Activated naive CD4-positive, alpha-beta T cell treated with anti-CD3 and anti-CD28 coated beads for 36 hours (primary cell): ENCODE data around the gene AMBRA1. TPM values are rescaled to one million over a fixed set of nuclear protein-coding genes. Genes with fewer than 3 reads are reported as not detected.

ENCODE experiments used
- CTCF ChIA-PET: fragments of 350-600 bp; sonication (Branson Sonifier 250); formaldehyde crosslinking; loops from one replicate; lab custom pipeline; 2021; ENCODE audit warnings: antibody characterized with exemption; lab: Charles Lee
- DNase-seq: peaks from one replicate; pipeline ENCODE4 v3.0.0-alpha.2; 2020
- H3K27ac Mint-ChIP-seq: one replicate; pipeline ENCODE4 v1.8.0; 2021; ENCODE audit warnings: mild to moderate bottlenecking, mixed read lengths
- H3K27me3 Mint-ChIP-seq: one replicate; pipeline ENCODE4 v1.8.0; 2021; ENCODE audit warnings: low read depth, mixed read lengths
- H3K36me3 Mint-ChIP-seq: one replicate; pipeline ENCODE4 v1.8.0; 2021; ENCODE audit warnings: low read depth, mixed read lengths
- H3K4me1 Mint-ChIP-seq: one replicate; pipeline ENCODE4 v1.8.0; 2021; ENCODE audit warnings: low read depth, mixed read lengths
- H3K4me3 Mint-ChIP-seq: one replicate; pipeline ENCODE4 v1.8.0; 2021; ENCODE audit warnings: mild to moderate bottlenecking, moderate library complexity, mixed read lengths
- H3K9me3 Mint-ChIP-seq: one replicate; pipeline ENCODE4 v1.8.0; 2021; ENCODE audit warnings: mixed read lengths
- intact Hi-C: fragments of 100-400 bp; cut with micrococcal nuclease; formaldehyde crosslinking; loops from one replicate; pipeline ENCODE4 v1.15.1; 2023
- total RNA-seq, 2 experiments: library from RNA; stranded (reverse); gene quantifications; one replicate each; pipeline ENCODE4 v1.2.3, GENCODE V29; 2021

The AMBRA1 gene
- total RNA-seq, 2 experiments from 2014 or later = 19.0 to 23.1 TPM

- H3K27me3 Mint-ChIP-seq = peaks cover 49% of the 10 kb centered on the region
- peak within 1 kb of the TSS; percentile 66 for H3K4me3 Mint-ChIP-seq
- H3K36me3 Mint-ChIP-seq = peaks cover 3% of the 10 kb centered on the region
- H3K9me3 Mint-ChIP-seq = no peaks in the 10 kb centered on the region
- no peak for DNase-seq
- peaks cover 25% of the 10 kb centered on the region for H3K4me1 Mint-ChIP-seq
- intact Hi-C loops = loop anchor here (1.0 kb wide), 1 partner anchor 11 kb away; no protein-coding TSS in a partner anchor
- CTCF ChIA-PET = interaction anchor here (0.6 to 1.9 kb wide), 6 partner anchors 9 to 242 kb away, joined by 3 to 4 read pairs (median 3); no protein-coding TSS in a partner anchor
- no peak within 1 kb of the TSS for H3K27ac Mint-ChIP-seq
Measured at GRCh38 chr11:46391578-46392420, 202.0 kb downstream of the AMBRA1 start, which contains the start of gene CHRM4. Gene CHRM4, minus strand, starts transcription at chr11:46391776. Its CDS starts 5,219 bp downstream, at chr11:46386557.

GRCh38 chr11:46391186-46391577 is 202.6 kb downstream of the AMBRA1 start:
- no peak overlapping the region for H3K4me3 Mint-ChIP-seq
- peaks cover 55% of the 10 kb centered on the region for H3K27me3 Mint-ChIP-seq
- no peaks in the 10 kb centered on the region for H3K9me3 Mint-ChIP-seq
- intact Hi-C loops = no loop called here
- no peak overlapping the region for H3K27ac Mint-ChIP-seq
- peaks cover 25% of the 10 kb centered on the region for H3K4me1 Mint-ChIP-seq
- DNase-seq = no peak
- CTCF ChIA-PET = interaction anchor here (1.0 to 1.9 kb wide), 2 partner anchors 47 to 127 kb away, joined by 4 read pairs; no protein-coding TSS in a partner anchor
- H3K36me3 Mint-ChIP-seq = no peaks in the 10 kb centered on the region

GRCh38 chr11:46390331-46391171 is 203.3 kb downstream of the AMBRA1 start:
- intact Hi-C loops = no loop called here
- peaks cover 58% of the 10 kb centered on the region for H3K27me3 Mint-ChIP-seq

GRCh38 chr11:46389450-46390330 is 204.1 kb downstream of the AMBRA1 start:
- peaks cover 58% of the 10 kb centered on the region for H3K27me3 Mint-ChIP-seq
- no peak overlapping the region for H3K27ac Mint-ChIP-seq

More at GRCh38 chr11:46390331-46391171, 203.3 kb downstream of the AMBRA1 start:
- peak overlapping the region; percentile 6 for H3K4me3 Mint-ChIP-seq
- peaks cover 25% of the 10 kb centered on the region for H3K4me1 Mint-ChIP-seq
- no peaks in the 10 kb centered on the region for H3K36me3 Mint-ChIP-seq
- no peaks in the 10 kb centered on the region for H3K9me3 Mint-ChIP-seq
- CTCF ChIA-PET = interaction anchor here (0.6 to 4.0 kb wide), 12 partner anchors 8 to 227 kb away, joined by 3 to 19 read pairs (median 6); partner anchors contain the start of genes ATG13, DGKZ and HARBI1
- DNase-seq = no peak
- no peak overlapping the region for H3K27ac Mint-ChIP-seq

GRCh38 chr11:46388619-46389449 is 205.0 kb downstream of the AMBRA1 start:
- CTCF ChIA-PET = interaction anchor here (0.6 to 4.0 kb wide), 35 partner anchors 10 to 318 kb away, joined by 3 to 19 read pairs (median 5); partner anchors contain the start of genes ATG13, DGKZ and HARBI1
- H3K4me3 Mint-ChIP-seq = no peak overlapping the region
- DNase-seq = no peak

More at GRCh38 chr11:46389450-46390330, 204.1 kb downstream of the AMBRA1 start:
- Mint-ChIP-seq H3K4me3 (peak overlapping the region; percentile 21), H3K4me1 (peaks cover 25% of the 10 kb centered on the region), H3K9me3 (no peaks in the 10 kb centered on the region), H3K36me3 (no peaks in the 10 kb centered on the region)
- DNase-seq = peak; percentile 72
- intact Hi-C loops = loop anchor here (1.0 to 5.0 kb wide), 4 partner anchors 140 to 283 kb away; partner anchors contain the start of genes ATG13 and HARBI1
- CTCF ChIA-PET = interaction anchor here (0.6 to 4.0 kb wide), 26 partner anchors 9 to 317 kb away, joined by 3 to 19 read pairs (median 5); partner anchors contain the start of genes ATG13, DGKZ and HARBI1

GRCh38 chr11:46387919-46388618 is 205.8 kb downstream of the AMBRA1 start:
- intact Hi-C loops = loop anchor here (5.0 kb wide), 1 partner anchor 284 kb away; no protein-coding TSS in a partner anchor
- Mint-ChIP-seq H3K27me3 (peaks cover 55% of the 10 kb centered on the region), H3K4me1 (peaks cover 23% of the 10 kb centered on the region), H3K9me3 (no peaks in the 10 kb centered on the region), H3K27ac (no peak overlapping the region), H3K36me3 (no peaks in the 10 kb centered on the region), H3K4me3 (no peak overlapping the region)
- CTCF ChIA-PET = interaction anchor here (0.8 to 4.0 kb wide), 29 partner anchors 9 to 319 kb away, joined by 3 to 19 read pairs (median 5); partner anchors contain the start of genes ATG13 and HARBI1
- no peak for DNase-seq

More at GRCh38 chr11:46388619-46389449, 205.0 kb downstream of the AMBRA1 start:
- intact Hi-C loops = loop anchor here (1.0 to 5.0 kb wide), 4 partner anchors 140 to 283 kb away; partner anchors contain the start of genes ATG13 and HARBI1
- Mint-ChIP-seq H3K27me3 (peaks cover 58% of the 10 kb centered on the region), H3K9me3 (no peaks in the 10 kb centered on the region), H3K27ac (no peak overlapping the region), H3K4me1 (peaks cover 25% of the 10 kb centered on the region), H3K36me3 (no peaks in the 10 kb centered on the region)

- no peaks in the 10 kb centered on the region for H3K9me3 Mint-ChIP-seq
- no peak overlapping the region for H3K27ac Mint-ChIP-seq
- CTCF ChIA-PET = interaction anchor here (1.0 to 4.0 kb wide), 7 partner anchors 11 to 231 kb away, joined by 4 to 19 read pairs (median 7); partner anchors contain the start of genes ATG13 and HARBI1
- peaks cover 18% of the 10 kb centered on the region for H3K4me1 Mint-ChIP-seq
- no peak for DNase-seq
- H3K4me3 Mint-ChIP-seq = no peak overlapping the region
- peaks cover 49% of the 10 kb centered on the region for H3K27me3 Mint-ChIP-seq
- intact Hi-C loops = loop anchor here (5.0 kb wide), 1 partner anchor 285 kb away; no protein-coding TSS in a partner anchor
- H3K36me3 Mint-ChIP-seq = no peaks in the 10 kb centered on the region
Measured at GRCh38 chr11:46387456-46387855, 206.4 kb downstream of the AMBRA1 start.

- Mint-ChIP-seq H3K9me3 (no peaks in the 10 kb centered on the region), H3K27ac (no peak overlapping the region), H3K4me3 (no peak overlapping the region), H3K4me1 (peaks cover 23% of the 10 kb centered on the region), H3K27me3 (peaks cover 53% of the 10 kb centered on the region), H3K36me3 (no peaks in the 10 kb centered on the region)
- intact Hi-C loops = loop anchor here (5.0 kb wide), 1 partner anchor 286 kb away; no protein-coding TSS in a partner anchor
- DNase-seq = no peak
- CTCF ChIA-PET = interaction anchor here (1.0 to 4.0 kb wide), 3 partner anchors 11 to 18 kb away, joined by 4 to 19 read pairs (median 5); no protein-coding TSS in a partner anchor
Measured at GRCh38 chr11:46386674-46387073, 207.1 kb downstream of the AMBRA1 start.

- no peak overlapping the region for H3K4me3 Mint-ChIP-seq
- H3K36me3 Mint-ChIP-seq = no peaks in the 10 kb centered on the region
- H3K27ac Mint-ChIP-seq = no peak overlapping the region
- peaks cover 53% of the 10 kb centered on the region for H3K27me3 Mint-ChIP-seq
- H3K4me1 Mint-ChIP-seq = peaks cover 23% of the 10 kb centered on the region
- no peak for DNase-seq
- intact Hi-C loops = loop anchor here (5.0 kb wide), 1 partner anchor 286 kb away; no protein-coding TSS in a partner anchor
- CTCF ChIA-PET = interaction anchor here (0.7 kb wide), 1 partner anchor 33 kb away, joined by 3 read pairs; no protein-coding TSS in a partner anchor
- H3K9me3 Mint-ChIP-seq = no peaks in the 10 kb centered on the region
Measured at GRCh38 chr11:46386005-46386578, 207.7 kb downstream of the AMBRA1 start.
